GM15510 (cell line): ENCODE data around the gene FOXP3.

Experiments
- POLR2A ChIP-seq: IDR thresholded peaks from 3 replicates; pipeline ENCODE4 v1.6.1; 2011; ENCODE audit warnings: borderline replicate concordance; ENCODE audit not compliant: insufficient read length; ENCODE audit errors: extremely low read depth

FOXP3 gene

GRCh38 chrX:49220100-49220499 lies 44.4 kb downstream of the FOXP3 start:
- TF ChIP-seq POLR2A = no peak

GRCh38 chrX:49214996-49215526 lies 49.4 kb downstream of the FOXP3 start:
- TF ChIP-seq POLR2A = no peak

GRCh38 chrX:49214416-49214815 lies 50.1 kb downstream of the FOXP3 start:
- no peak for TF ChIP-seq POLR2A

- no peak for TF ChIP-seq POLR2A
These were observed 51.6 kb downstream of the FOXP3 start for GRCh38 chrX:49212861-49213260.

- no peak for TF ChIP-seq POLR2A
These were observed 52.3 kb downstream of the FOXP3 start for GRCh38 chrX:49212209-49212608.

GRCh38 chrX:49211074-49211473 lies 53.4 kb downstream of the FOXP3 start:
- TF ChIP-seq POLR2A = no peak

- no peak for TF ChIP-seq POLR2A
These were observed 54.1 kb downstream of the FOXP3 start for GRCh38 chrX:49210406-49210805.

- TF ChIP-seq POLR2A = no peak
These were observed 54.9 kb downstream of the FOXP3 start for GRCh38 chrX:49209434-49210251.

- TF ChIP-seq POLR2A = no peak
These were observed 56.1 kb downstream of the FOXP3 start for GRCh38 chrX:49208399-49208798.

- no peak for TF ChIP-seq POLR2A
These were observed 58.0 kb downstream of the FOXP3 start for GRCh38 chrX:49206543-49206942.

- TF ChIP-seq POLR2A = no peak
These were observed 59.1 kb downstream of the FOXP3 start for GRCh38 chrX:49205443-49205842.

- no peak for TF ChIP-seq POLR2A
These were observed 59.8 kb downstream of the FOXP3 start for GRCh38 chrX:49204709-49205108.

GRCh38 chrX:49204017-49204416 lies 60.5 kb downstream of the FOXP3 start:
- TF ChIP-seq POLR2A = no peak

- TF ChIP-seq POLR2A = no peak
These were observed 61.0 kb downstream of the FOXP3 start for GRCh38 chrX:49203536-49203935.

GRCh38 chrX:49202022-49202421 lies 62.5 kb downstream of the FOXP3 start:
- no peak for TF ChIP-seq POLR2A
